HG02840 (cell line): ENCODE data around the gene DHCR7.

Experiments
- ATAC-seq: cut with Tn5 transposase; IDR thresholded peaks from one replicate; pipeline ENCODE4 v1.9.1; 2021; ENCODE audit warnings: mild to moderate bottlenecking, moderate library complexity, moderate number of reproducible peaks; ENCODE audit not compliant: unreplicated experiment, low FRiP score

The DHCR7 gene

GRCh38 chr11:71442123-71442522, 6.1 kb downstream of the DHCR7 start:
- ATAC-seq = no peak

- ATAC-seq = no peak
Observed at GRCh38 chr11:71441251-71441650, 6.9 kb downstream of the DHCR7 start.

GRCh38 chr11:71440021-71440755, 8.0 kb downstream of the DHCR7 start:
- ATAC-seq = no peak

GRCh38 chr11:71438650-71439049, 9.5 kb downstream of the DHCR7 start:
- no peak for ATAC-seq

GRCh38 chr11:71437879-71438278, 10.3 kb downstream of the DHCR7 start:
- ATAC-seq = no peak

GRCh38 chr11:71437399-71437798, 10.8 kb downstream of the DHCR7 start:
- no peak for ATAC-seq

GRCh38 chr11:71436861-71437260, 11.3 kb downstream of the DHCR7 start:
- ATAC-seq = no peak

GRCh38 chr11:71435278-71435951, 12.8 kb downstream of the DHCR7 start:
- no peak for ATAC-seq

GRCh38 chr11:71434576-71435130, 13.5 kb downstream of the DHCR7 start:
- ATAC-seq = no peak

GRCh38 chr11:71433648-71434450, 14.3 kb downstream of the DHCR7 start:
- no peak for ATAC-seq

- no peak for ATAC-seq
Observed at GRCh38 chr11:71432761-71433647, 15.2 kb downstream of the DHCR7 start.

GRCh38 chr11:71431271-71431670, 16.9 kb downstream of the DHCR7 start:
- no peak for ATAC-seq

GRCh38 chr11:71430166-71430565, 18.0 kb downstream of the DHCR7 start:
- no peak for ATAC-seq

- ATAC-seq = no peak
Observed at GRCh38 chr11:71429701-71430100, 18.5 kb downstream of the DHCR7 start.

GRCh38 chr11:71428861-71429435, 19.2 kb downstream of the DHCR7 start:
- ATAC-seq = no peak

- ATAC-seq = no peak
Observed at GRCh38 chr11:71426413-71426812, 21.8 kb downstream of the DHCR7 start.

- no peak for ATAC-seq
Observed at GRCh38 chr11:71425860-71426259, 22.3 kb downstream of the DHCR7 start.

- ATAC-seq = no peak
Observed at GRCh38 chr11:71425409-71425808, 22.8 kb downstream of the DHCR7 start.

- ATAC-seq = no peak
Observed at GRCh38 chr11:71423181-71423790, 24.9 kb downstream of the DHCR7 start.
